Right lobe of liver (tissue), 4 donors: ENCODE results near the gene GCK.

Experiments used
- CTCF ChIP-seq, 4 donors: fragments of 200-600 bp in 3 of 4; fragments of 450-650 bp in 1 of 4; IDR thresholded peaks; one replicate each; pipeline versions ENCODE4 v1.5.1 to v1.8.0; 2016 to 2022; ENCODE audit warnings: antibody characterized with exemption in 4 of 4, mild to moderate bottlenecking in 2 of 4
- POLR2A ChIP-seq: fragments of 450-650 bp; IDR thresholded peaks from one replicate; pipeline ENCODE4 v1.6.1; 2017; ENCODE audit warnings: antibody characterized with exemption, mild to moderate bottlenecking
- donor health status: DM: no; HTN: no; CAD: no.
- donor health status: DM: no; HTN: no; CAD: no.
- donor health status: DM: no; HTN: yes; CAD: no.

GRCh38 chr7:44163591-44163990, 25.6 kb downstream of the GCK start:
- TF ChIP-seq POLR2A (no peak), CTCF (IDR thresholded peaks at IDR 0.05) (no peak)
